BJ (cell line): ENCODE measurements around the gene NDUFV1. TPM values are rescaled to one million over a fixed set of nuclear protein-coding genes. Genes with fewer than 3 reads are reported as not detected.

Experiments used
- CTCF ChIA-PET: fragments of 350-600 bp; formaldehyde crosslinking; extraction: SDS; loops from one replicate; lab custom pipeline; 2021; ENCODE audit warnings: antibody characterized with exemption, inconsistent platforms; lab: Yijun Ruan, JAX
- POLR2A ChIA-PET: fragments of 300-600 bp; sonication (Branson Sonifier 250); formaldehyde crosslinking; extraction: SDS; loops from one replicate; lab custom pipeline; 2021; ENCODE audit warnings: antibody characterized with exemption; lab: Charles Lee
- DNase-seq: peaks from one replicate; pipeline ENCODE4 v3.0.0-alpha.2; 2011; ENCODE audit warnings: low read depth
- H3K27me3 ChIP-seq: 2 replicates; pipeline ENCODE4 v1.6.0; 2011; ENCODE audit warnings: low read length; ENCODE audit not compliant: control insufficient read depth, insufficient read depth
- H3K36me3 ChIP-seq: 2 replicates; pipeline ENCODE4 v1.5.1; 2011; ENCODE audit warnings: low read length; ENCODE audit not compliant: control insufficient read depth, insufficient read depth
- H3K4me3 ChIP-seq: 2 replicates; pipeline ENCODE4 v1.5.1; 2011; ENCODE audit warnings: low read depth, mild to moderate bottlenecking, control low read depth, low read length
- polyA plus RNA-seq: library from polyadenylated mRNA; depleted of rRNA; stranded (reverse); fragments of >200 nt; gene quantifications from 2 replicates; pipeline ENCODE4 v1.2.3, GENCODE V29; 2011
- TF ChIP-seq, protein P1 (sequence below): IDR thresholded peaks from 2 replicates; pipeline ENCODE4 v1.5.1; 2011; ENCODE audit warnings: low read depth, mild to moderate bottlenecking, control low read depth, inconsistent platforms, low read length, moderate library complexity; ENCODE audit not compliant: insufficient read depth

NDUFV1 gene
- polyA plus RNA-seq, 1 experiment = 149 TPM

DNA sequence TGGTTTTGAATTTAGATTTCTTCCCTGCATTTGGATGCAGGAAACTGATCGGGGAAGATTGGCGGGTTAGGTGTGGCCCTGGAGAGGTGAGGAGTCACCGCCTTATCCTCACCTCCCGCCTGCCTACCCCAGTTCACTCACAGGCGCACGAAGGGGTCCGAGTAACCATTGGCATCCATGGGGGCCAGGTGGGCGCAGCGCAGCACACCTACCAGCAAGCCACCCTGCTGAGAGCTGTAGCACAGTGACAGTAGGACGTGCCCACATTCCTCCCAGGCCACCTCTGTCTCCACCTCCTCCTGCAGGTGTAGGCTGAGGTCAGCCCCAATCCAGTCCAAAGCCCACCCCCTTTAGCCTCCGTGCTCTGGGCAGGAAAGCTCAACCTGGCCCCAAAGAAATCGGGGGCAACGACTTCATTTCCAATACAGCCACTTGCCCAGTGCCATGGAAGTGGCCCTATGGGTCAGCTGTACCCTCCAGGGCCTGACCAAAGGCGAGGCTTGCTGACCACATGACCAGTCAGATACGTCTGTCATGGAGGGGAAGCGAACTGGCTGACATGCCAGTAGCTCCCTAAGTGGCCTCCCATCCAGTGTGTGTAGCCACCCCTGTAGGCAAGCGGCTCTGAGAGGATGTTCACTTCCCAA is 6.7 kb downstream of the NDUFV1 start:
- DNase-seq = no peak
- Histone ChIP-seq H3K4me3 (no peak overlapping the region), H3K27me3 (peaks cover 14% of the 10 kb centered on the region), H3K36me3 (peaks cover 26% of the 10 kb centered on the region)
- TF ChIP-seq, protein P1, sequence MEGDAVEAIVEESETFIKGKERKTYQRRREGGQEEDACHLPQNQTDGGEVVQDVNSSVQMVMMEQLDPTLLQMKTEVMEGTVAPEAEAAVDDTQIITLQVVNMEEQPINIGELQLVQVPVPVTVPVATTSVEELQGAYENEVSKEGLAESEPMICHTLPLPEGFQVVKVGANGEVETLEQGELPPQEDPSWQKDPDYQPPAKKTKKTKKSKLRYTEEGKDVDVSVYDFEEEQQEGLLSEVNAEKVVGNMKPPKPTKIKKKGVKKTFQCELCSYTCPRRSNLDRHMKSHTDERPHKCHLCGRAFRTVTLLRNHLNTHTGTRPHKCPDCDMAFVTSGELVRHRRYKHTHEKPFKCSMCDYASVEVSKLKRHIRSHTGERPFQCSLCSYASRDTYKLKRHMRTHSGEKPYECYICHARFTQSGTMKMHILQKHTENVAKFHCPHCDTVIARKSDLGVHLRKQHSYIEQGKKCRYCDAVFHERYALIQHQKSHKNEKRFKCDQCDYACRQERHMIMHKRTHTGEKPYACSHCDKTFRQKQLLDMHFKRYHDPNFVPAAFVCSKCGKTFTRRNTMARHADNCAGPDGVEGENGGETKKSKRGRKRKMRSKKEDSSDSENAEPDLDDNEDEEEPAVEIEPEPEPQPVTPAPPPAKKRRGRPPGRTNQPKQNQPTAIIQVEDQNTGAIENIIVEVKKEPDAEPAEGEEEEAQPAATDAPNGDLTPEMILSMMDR = no peak
- ChIA-PET POLR2A (no interaction called here), CTCF (interaction anchor here (0.6 to 10.0 kb wide), 9 partner anchors 8 to 196 kb away, joined by 3 to 88 read pairs (median 5); partner anchors contain the start of gene NUDT8)

DNA sequence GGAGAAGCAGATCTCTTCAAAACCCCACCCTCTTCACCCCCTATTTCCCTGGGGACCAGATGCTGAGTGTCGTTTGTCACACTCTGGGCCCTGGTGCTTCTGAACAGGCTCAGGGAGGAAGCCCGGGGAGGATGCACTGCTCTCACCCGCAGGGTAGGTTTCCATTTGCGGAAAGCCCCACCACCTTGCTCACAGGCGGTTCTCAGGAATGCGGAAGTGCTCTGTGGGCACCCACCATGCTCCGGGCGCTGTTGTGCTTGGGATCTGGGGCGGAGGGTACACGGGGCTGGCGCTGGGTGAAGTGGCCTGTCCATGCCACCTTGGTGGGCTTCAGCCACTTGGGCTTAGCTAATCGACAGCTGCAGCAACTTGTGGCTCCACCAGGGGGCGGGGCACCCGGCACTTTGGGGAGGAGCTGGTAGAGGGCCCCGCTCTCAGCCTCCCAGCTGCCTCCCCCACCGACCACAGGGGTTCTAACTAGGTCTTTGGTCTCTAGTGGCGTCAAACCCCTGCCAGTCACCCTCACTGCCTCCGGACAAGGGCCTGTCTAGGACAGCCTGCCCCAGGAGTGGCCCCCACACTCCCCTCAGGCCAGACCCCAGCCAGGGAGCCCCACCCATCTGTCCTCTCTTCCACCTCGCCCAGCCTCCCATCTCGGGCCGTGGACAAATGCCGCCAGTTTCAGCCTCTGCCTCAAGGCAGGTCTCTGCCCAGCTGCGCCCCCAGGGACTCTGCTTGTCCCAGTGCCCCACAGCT is 7.4 kb downstream of the NDUFV1 start:
- Histone ChIP-seq H3K27me3 (peaks cover 16% of the 10 kb centered on the region), H3K4me3 (0 out of 2 replicates have a peak overlapping the region, but pooled peaks have one; percentile 2), H3K36me3 (peaks cover 20% of the 10 kb centered on the region)
- POLR2A ChIA-PET = no interaction called here
- DNase-seq = no peak
- TF ChIP-seq, protein P1 = peak; percentile 75
- CTCF ChIA-PET = interaction anchor here (0.6 to 10.0 kb wide), 10 partner anchors 9 to 196 kb away, joined by 3 to 88 read pairs (median 4); partner anchors contain the start of gene NUDT8

- Histone ChIP-seq H3K27me3 (peaks cover 16% of the 10 kb centered on the region), H3K36me3 (peaks cover 18% of the 10 kb centered on the region), H3K4me3 (no peak overlapping the region)
- CTCF ChIA-PET = interaction anchor here (0.9 to 10.0 kb wide), 11 partner anchors 10 to 51 kb away, joined by 3 to 88 read pairs (median 4); partner anchors contain the start of genes GSTP1 and NUDT8
- TF ChIP-seq, protein P1 = peak; percentile 61
- POLR2A ChIA-PET = no interaction called here
- DNase-seq = no peak
Observed at GRCh38 chr11:67614730-67615714, 8.3 kb downstream of the NDUFV1 start.

DNA sequence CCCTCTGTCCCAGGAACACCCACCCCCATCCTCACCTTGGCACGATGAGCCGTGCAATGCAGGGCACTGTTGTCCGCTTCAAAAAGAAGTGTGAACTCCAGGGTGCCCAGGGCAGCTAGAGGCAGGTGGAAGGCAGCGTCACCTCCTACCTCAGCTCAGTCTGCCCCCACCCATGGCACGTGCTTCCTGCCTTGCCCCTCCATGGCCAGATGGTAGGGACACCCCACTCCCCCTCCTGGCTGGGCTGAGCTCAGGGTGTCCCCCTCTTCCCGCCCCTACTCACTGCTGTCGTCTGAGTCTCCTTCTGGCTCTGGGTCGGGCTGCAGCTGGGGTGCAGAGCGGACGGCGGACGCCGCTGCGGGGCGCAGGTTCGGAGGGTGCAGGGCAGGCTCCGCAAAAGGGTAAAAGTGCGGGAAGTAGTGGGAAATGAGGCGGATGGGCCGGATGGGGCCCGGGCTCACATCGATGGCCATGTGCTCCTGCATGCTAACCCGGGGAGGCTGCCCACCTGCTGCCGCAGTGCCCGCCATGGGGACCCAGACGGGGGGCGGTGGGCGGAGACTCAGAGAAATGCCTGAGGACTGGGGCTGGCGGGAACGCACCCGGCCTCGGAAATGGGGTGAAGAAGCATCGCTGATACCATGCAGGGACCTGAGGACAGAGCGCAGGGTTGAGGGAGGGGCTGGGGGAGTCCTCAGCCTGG is 9.1 kb downstream of the NDUFV1 start:
- CTCF ChIA-PET = interaction anchor here (0.9 to 10.0 kb wide), 4 partner anchors 13 to 52 kb away, joined by 3 to 88 read pairs (median 8); partner anchors contain the start of genes GSTP1 and NUDT8
- DNase-seq = no peak
- POLR2A ChIA-PET = no interaction called here

More for the DNA sequence above, 9.1 kb downstream of the NDUFV1 start:
- peaks cover 16% of the 10 kb centered on the region for H3K27me3 ChIP-seq
- TF ChIP-seq, protein P1 = no peak
- H3K4me3 ChIP-seq = no peak overlapping the region
- peaks cover 12% of the 10 kb centered on the region for H3K36me3 ChIP-seq
